ENCODE results near the gene PTGDS. TPM values are rescaled to one million over a fixed set of nuclear protein-coding genes. Genes with fewer than 3 reads are reported as not detected.

Gene PTGDS
- total and polyA plus RNA-seq, 9 of the 15 experiments (the other 6 are each of a cell fraction or from before 2014, with no cell fraction given) = 0.46 to 7.1 (median 2.0) TPM

DNA sequence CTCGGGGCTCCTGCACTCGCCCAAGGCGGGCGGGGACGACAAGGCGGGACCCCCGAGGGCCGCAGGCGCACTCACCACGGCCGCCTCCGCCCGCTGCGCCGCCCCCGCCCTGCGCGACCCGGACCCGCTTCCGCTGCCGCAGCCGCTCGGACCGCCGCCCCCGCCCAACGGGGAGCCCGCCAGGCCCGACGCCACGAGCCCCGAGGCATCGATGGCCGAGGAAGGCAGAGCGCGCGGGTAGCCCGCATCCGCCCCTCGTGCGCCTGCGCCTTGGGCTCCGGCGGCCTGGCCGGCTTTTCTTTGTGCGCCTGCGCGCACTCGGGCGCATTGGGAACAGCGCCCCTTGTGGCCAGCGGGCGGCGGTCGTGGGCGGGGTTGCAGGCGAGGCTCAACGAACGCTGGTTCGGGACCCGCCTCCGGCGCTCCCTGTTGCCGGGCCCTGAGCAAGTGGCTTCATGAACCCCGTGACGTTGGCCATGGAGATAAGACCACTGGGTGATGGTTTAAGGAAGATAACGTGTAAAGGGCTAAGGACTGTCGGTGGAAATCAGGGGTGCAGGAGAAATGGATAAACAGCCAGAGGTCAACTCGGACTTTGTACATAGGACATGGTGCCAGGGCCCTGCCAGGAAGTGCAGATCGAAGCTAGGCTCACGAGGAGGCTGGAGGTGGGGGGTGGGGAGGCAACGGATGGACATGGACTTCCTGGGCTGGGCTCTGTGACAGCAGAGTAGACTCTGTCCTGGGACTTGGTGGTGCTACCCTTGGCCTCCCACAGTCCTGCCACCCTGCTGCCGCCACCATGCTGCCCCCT, 32.6 kb upstream of the PTGDS start, which contains the start of the genes C8G and FBXW5 (continued):
- TF ChIP-seq, protein P1, sequence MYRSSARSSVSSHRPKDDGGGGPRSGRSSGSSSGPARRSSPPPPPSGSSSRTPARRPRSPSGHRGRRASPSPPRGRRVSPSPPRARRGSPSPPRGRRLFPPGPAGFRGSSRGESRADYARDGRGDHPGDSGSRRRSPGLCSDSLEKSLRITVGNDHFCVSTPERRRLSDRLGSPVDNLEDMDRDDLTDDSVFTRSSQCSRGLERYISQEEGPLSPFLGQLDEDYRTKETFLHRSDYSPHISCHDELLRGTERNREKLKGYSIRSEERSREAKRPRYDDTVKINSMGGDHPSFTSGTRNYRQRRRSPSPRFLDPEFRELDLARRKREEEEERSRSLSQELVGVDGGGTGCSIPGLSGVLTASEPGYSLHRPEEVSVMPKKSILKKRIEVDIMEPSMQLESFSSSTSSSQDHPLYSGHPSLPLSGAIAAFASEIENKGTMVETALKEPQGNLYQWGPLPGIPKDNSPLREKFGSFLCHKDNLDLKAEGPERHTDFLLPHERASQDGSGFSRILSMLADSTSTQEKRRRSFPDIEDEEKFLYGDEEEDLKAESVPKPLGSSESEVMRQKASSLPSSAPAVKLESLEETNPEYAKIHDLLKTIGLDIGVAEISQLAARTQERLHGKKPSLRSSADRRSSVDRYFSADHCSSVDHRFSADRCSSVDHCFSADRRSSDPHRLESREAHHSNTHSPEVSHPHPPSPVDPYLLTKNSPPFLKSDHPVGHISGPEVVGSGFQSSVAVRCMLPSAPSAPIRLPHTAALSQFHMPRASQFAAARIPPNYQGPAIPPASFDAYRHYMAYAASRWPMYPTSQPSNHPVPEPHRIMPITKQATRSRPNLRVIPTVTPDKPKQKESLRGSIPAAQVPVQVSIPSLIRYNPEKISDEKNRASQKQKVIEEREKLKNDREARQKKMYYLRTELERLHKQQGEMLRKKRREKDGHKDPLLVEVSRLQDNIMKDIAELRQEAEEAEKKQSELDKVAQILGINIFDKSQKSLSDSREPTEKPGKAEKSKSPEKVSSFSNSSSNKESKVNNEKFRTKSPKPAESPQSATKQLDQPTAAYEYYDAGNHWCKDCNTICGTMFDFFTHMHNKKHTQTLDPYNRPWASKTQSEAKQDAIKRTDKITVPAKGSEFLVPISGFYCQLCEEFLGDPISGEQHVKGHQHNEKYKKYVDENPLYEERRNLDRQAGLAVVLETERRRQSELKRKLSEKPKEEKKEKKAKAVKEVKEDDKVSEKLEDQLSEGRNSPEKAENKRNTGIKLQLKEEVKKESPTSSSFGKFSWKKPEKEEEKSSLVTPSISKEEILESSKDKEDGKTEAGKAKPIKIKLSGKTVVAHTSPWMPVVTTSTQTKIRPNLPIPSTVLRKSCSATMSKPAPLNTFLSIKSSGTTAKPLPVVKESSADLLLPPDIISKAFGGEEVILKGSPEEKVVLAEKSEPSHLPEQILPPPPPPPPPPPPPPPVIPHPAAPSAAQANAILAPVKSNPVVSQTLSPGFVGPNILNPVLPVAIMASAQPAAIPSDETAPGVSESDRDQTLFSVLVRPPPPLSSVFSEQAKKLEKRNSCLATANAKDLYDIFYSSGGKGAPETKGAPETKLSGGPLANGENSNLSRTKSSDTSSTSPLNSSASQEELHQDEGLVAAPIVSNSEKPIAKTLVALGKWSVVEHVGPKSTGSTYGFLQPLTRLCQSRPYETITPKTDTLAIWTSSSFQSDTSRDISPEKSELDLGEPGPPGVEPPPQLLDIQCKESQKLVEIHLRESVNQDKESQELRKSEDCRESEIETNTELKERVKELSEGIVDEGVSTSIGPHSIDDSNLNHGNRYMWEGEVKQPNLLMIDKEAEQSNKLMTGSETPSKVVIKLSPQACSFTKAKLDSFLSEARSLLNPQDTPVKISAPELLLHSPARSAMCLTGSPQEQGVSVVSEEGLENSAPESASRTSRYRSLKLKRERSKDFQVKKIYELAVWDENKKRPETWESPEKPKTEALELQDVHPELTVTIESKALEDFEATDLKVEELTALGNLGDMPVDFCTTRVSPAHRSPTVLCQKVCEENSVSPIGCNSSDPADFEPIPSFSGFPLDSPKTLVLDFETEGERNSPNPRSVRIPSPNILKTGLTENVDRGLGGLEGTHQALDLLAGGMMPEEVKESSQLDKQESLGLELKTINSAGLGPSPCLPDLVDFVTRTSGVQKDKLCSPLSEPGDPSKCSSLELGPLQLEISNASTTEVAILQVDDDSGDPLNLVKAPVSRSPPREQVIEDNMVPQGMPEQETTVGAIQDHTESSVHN (IDR thresholded peaks at IDR 0.05; ENCODE audit: borderline replicate concordance in 1 of 2, low read depth in 1 of 2) = no peak
- TF ChIP-seq MYNN (IDR thresholded peaks at IDR 0.05) (no peak), MYNN (CRISPR knock-in tag; IDR thresholded peaks at IDR 0.05) (no peak), ZNF239 (CRISPR knock-in tag; IDR thresholded peaks at IDR 0.05) (0 out of 2 replicates have a peak, but pooled peaks have one; percentile 41), ZNF41 (CRISPR knock-in tag; conservative IDR thresholded peaks at IDR 0.05) (no peak), CC2D1A (IDR thresholded peaks at IDR 0.05) (peak; percentile 35; the same call in 1 of the 2 replicates), CSDE1 (IDR thresholded peaks at IDR 0.05) (no peak), SIRT6 (IDR thresholded peaks at IDR 0.05; ENCODE audit: low read depth, low read length) (no peak), SRF (CRISPR knock-in tag; IDR thresholded peaks at IDR 0.05) (peak in 1 of 2 experiments; percentile 32; a peak in 1 of 4 replicates), ZNF76 (CRISPR knock-in tag; IDR thresholded peaks at IDR 0.05; ENCODE audit: borderline replicate concordance) (0 out of 2 replicates have a peak, but pooled peaks have one; percentile 59), ZNF584 (CRISPR knock-in tag; IDR thresholded peaks at IDR 0.05; ENCODE audit: low read depth) (no peak), FUS (optimal IDR thresholded peaks at IDR 0.05; ENCODE audit: low read depth, low read length) (peak; percentile 88), ZNF583 (CRISPR knock-in tag; IDR thresholded peaks at IDR 0.05) (no peak), TCF7L2 (IDR thresholded peaks at IDR 0.05; ENCODE audit: low read depth, low read length) (no peak), FOSL1 (tag; conservative IDR thresholded peaks at IDR 0.05) (no peak), SP2 (IDR thresholded peaks at IDR 0.05; ENCODE audit: extremely low read depth, low read depth, low read length, poor library complexity, severe bottlenecking) (no peak), CBFA2T2 (conservative IDR thresholded peaks at IDR 0.05) (no peak; the same call in 1 of the 2 replicates)
- TF ChIP-seq, protein P2, sequence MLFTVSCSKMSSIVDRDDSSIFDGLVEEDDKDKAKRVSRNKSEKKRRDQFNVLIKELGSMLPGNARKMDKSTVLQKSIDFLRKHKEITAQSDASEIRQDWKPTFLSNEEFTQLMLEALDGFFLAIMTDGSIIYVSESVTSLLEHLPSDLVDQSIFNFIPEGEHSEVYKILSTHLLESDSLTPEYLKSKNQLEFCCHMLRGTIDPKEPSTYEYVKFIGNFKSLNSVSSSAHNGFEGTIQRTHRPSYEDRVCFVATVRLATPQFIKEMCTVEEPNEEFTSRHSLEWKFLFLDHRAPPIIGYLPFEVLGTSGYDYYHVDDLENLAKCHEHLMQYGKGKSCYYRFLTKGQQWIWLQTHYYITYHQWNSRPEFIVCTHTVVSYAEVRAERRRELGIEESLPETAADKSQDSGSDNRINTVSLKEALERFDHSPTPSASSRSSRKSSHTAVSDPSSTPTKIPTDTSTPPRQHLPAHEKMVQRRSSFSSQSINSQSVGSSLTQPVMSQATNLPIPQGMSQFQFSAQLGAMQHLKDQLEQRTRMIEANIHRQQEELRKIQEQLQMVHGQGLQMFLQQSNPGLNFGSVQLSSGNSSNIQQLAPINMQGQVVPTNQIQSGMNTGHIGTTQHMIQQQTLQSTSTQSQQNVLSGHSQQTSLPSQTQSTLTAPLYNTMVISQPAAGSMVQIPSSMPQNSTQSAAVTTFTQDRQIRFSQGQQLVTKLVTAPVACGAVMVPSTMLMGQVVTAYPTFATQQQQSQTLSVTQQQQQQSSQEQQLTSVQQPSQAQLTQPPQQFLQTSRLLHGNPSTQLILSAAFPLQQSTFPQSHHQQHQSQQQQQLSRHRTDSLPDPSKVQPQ (CRISPR knock-in tag; IDR thresholded peaks at IDR 0.05; ENCODE audit: borderline replicate concordance) = no peak
